ENCODE data around the gene MFAP5. TPM values are rescaled to one million over a fixed set of nuclear protein-coding genes. Genes with fewer than 3 reads are reported as not detected.

The MFAP5 gene
- total RNA-seq, 4 donors from 2014 or later: 168 to 563 (median 480) TPM

- no peak for TF ChIP-seq CTCF (IDR thresholded peaks at IDR 0.05; ENCODE audit: low read depth)
Measured at GRCh38 chr12:8638951-8639350, 23.7 kb downstream of the MFAP5 start.

GRCh38 chr12:8637666-8638065 lies 25.0 kb downstream of the MFAP5 start:
- TF ChIP-seq CTCF (IDR thresholded peaks at IDR 0.05; ENCODE audit: low read depth): no peak

- no peak for TF ChIP-seq CTCF (IDR thresholded peaks at IDR 0.05; ENCODE audit: low read depth)
Measured at GRCh38 chr12:8637244-8637643, 25.4 kb downstream of the MFAP5 start.

GRCh38 chr12:8636581-8636980 lies 26.0 kb downstream of the MFAP5 start:
- TF ChIP-seq CTCF (IDR thresholded peaks at IDR 0.05; ENCODE audit: low read depth): no peak

- TF ChIP-seq CTCF (IDR thresholded peaks at IDR 0.05; ENCODE audit: low read depth): no peak
Measured at GRCh38 chr12:8630131-8630530, 32.5 kb downstream of the MFAP5 start.

- no peak for TF ChIP-seq CTCF (IDR thresholded peaks at IDR 0.05; ENCODE audit: low read depth)
Measured at GRCh38 chr12:8629486-8630033, 33.1 kb downstream of the MFAP5 start.

GRCh38 chr12:8628731-8629130 lies 33.9 kb downstream of the MFAP5 start:
- TF ChIP-seq CTCF (IDR thresholded peaks at IDR 0.05; ENCODE audit: low read depth): no peak
